HG03103 (cell line): ENCODE measurements around the gene BPIFB1.

Experiments used
- ATAC-seq: cut with Tn5 transposase; IDR thresholded peaks from one replicate; pipeline ENCODE4 v1.9.1; 2021; ENCODE audit warnings: low read depth; ENCODE audit not compliant: unreplicated experiment

Gene BPIFB1

DNA sequence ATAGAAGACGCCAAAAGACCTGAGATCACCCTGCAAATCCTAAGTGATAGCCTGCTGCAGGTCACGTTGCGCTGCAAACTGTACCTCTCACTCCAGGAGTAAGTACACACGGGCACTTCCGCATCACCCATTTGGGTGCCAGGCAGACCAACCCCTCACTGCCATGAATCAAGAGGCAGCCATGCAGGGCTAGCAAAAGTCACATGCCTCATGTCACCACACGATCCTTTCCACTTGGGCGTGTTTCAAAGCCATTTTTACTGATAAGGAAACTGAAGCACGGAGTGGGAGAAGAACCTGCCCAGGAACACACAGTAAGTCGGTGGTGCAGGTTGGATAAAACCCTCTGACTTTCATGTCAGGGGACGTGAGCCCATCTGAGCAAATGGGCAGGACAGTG lies 37.0 kb downstream of the BPIFB1 start:
- no peak for ATAC-seq

DNA sequence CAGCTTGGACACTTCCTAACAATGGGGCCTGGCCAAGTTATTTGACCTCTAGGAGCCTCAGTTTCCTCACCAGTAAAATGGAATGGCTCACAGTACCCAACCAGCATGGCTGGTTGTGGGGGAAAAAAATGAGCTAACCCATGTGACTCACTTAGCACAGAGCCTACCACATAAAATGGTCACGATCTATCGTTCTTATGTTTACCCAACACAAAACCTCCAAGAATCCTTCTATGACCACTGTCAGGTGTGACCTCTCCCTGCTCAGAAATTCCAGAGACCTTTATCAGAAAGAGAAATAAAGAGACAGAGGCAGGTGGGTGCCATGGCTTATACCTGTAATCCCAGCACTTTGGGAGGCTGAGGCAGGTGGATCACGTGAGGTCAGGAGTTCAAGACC lies 39.4 kb downstream of the BPIFB1 start:
- no peak for ATAC-seq

DNA sequence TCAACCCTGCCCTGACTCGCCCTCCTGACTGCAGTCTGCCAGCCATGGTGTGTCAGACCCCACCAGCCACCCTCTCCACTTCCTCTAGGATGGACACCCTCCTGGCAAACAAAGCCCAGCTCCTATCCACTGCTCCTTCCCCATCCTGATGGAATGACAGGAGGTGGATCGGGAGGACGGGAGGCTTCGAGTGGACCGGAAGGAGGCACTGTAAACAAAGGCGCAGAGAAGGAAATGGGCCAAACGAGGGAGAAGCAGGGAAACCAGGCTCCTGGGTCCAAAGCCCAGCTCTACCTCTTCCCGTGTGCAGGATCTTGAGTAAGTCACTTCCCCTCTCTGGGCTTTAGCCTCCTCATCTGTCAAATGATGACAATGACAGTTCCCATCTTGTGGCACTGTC lies 40.2 kb downstream of the BPIFB1 start:
- ATAC-seq = no peak

DNA sequence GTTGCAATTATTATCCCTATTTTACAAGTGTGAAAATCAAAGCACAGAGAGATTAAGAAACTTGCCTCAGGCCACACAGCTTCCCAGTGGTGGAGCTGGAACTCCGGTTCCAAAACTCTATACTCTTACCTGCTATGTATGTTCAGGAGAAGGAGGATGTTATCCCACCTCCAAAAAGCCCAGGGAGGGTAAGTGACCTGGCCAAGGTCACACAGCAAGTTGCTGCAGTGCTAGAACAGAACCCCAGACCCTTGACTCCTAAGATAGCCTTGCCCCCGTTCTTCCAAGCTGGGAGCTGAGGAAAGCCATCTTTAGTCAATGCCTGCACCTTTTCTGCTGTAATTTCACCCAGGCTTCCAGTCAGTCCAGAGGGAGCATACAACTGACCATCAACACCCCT lies 42.3 kb downstream of the BPIFB1 start:
- no peak for ATAC-seq

GRCh38 chr20:33328157-33329137 lies 45.4 kb downstream of the BPIFB1 start:
- ATAC-seq = no peak

DNA sequence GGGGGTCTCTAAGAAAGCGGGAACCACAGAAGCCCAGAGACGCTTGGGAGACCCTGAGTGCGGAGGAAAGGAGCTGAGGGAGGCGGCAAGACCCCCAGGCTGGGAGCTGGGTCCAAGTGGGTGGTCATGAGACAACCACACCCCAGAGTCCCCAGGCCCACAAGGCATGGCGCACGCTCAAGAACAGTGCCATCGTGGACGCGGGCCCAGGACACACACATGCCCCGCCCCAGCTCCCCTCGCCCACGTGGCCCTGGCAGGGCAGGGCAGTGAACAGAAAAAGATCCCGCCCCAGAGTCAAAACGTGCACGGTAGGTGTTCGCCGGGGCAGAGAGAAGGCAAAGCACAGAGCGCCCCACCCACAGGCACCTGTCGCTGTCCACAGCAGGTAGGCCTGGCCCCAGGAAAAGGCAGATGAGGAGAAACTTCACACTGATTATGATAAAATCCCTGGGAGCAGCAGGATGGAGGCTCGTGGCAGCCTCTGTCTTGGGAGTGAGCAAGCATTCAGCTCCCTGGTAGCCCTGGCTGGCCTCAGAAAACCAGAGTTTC lies 50.0 kb downstream of the BPIFB1 start:
- no peak for ATAC-seq

DNA sequence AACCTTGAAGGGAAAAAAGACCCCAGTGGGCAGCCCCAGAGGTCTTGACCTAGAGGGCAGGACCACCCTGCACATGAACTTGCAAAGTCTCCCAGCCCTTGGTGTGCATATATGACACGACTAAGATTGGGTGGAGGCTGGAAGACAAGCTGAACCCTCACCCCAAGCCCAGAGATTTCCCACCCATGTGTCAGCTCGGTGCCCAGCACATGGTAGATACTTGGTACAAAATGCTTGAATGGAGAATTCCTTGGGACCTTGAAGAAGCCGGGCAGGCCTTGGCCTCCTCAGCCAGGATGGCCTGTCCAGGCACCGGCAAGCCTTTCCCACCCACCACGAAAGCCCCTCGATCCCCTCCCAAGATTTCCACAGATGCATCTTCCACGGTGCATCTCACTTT lies 50.6 kb downstream of the BPIFB1 start:
- ATAC-seq = no peak

DNA sequence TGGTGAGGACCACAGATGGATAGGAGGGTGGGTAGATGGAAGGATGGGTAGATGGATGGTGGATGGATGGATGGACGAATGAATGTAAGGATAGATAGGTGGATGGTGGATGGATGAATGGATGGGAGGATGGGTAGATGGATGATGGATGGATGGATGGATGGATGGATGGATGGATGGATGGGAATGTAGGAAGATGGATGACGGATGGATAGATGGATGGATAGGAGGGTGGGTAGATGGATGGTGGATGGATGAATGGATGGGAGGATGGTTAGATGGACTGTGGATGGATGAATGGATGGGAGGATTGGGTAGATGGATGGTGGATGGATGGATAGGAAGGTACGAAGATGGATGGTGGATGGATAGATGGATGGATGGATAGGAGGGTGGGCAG lies 51.1 kb downstream of the BPIFB1 start:
- ATAC-seq = no peak

DNA sequence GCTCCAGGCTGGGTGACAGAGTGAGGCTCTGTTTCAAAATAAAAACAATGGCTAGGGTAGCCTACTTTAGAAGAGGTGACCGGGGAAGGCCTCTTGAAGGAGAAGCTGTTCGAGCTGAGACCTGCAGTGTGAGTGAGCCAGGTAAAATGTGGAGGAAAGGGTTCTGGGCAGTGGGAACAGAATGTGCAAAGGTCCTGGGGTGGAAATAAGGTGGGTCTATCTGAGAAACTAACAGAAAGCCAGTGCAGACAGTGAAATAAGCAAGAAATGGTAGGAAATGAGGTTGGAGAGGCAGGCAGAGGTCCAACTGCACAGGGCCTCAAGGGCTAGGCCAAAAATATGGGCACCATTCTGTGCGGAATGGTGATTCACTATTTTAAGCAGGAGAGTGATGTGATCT lies 53.4 kb downstream of the BPIFB1 start:
- ATAC-seq = no peak

- ATAC-seq = no peak
Measured at GRCh38 chr20:33337119-33337518, 54.1 kb downstream of the BPIFB1 start.

DNA sequence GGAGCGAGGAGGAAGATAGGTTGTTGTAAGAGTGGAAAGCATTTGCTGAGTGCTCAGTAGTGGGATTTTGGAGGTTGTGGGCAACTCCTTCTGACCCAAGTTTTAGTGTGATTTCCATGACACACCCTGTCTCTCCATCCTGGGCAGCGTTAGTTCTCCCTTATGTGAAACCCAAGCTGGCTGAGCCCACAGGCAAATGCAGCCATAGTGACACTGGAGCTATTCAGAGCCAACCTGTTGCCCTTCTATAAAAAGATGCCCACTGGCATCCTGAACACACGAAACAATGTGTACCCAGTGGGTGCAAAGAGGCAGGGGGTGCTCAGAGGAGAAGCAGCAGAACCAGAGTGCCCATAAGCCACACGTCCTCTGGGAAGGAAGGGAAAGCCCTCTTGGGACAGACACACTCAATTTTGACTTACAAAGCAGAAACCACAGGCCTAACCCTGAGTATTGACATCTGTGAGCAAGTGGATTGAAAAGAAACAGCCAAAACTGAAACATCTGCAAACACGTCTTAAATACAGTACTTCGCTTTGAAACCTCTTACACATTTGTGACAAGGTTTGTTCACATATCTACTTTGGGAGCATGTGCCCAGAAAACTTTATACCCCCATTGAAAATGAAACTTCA lies 54.6 kb downstream of the BPIFB1 start:
- no peak for ATAC-seq

GRCh38 chr20:33338467-33339258 lies 55.6 kb downstream of the BPIFB1 start:
- no peak for ATAC-seq

- no peak for ATAC-seq
Measured at GRCh38 chr20:33339515-33340058, 56.6 kb downstream of the BPIFB1 start.

GRCh38 chr20:33343521-33343920 lies 60.5 kb downstream of the BPIFB1 start:
- ATAC-seq = no peak

GRCh38 chr20:33345342-33345741 lies 62.3 kb downstream of the BPIFB1 start:
- no peak for ATAC-seq

GRCh38 chr20:33348136-33348937 lies 65.3 kb downstream of the BPIFB1 start:
- ATAC-seq = no peak

DNA sequence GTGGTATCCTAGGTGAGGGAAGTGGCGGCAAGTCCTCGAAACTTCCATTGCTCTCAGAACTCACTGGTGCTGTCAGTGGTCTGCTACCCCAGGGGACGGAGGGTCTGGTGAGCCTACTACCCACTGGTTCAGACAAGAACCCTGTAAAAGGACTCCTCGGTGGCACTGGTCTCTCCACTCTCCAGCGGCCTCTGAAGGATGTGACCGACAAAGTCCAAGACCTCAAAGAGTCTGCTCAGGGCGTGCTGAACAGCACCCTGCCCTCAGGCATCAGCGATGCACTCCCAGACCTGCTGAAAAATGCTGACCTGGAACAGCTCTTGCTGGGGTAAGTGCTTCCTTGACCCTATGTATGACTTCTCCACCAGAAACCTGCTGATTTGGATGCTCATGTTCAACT lies 66.5 kb downstream of the BPIFB1 start:
- no peak for ATAC-seq

GRCh38 chr20:33351696-33352095 lies 68.7 kb downstream of the BPIFB1 start:
- no peak for ATAC-seq

- no peak for ATAC-seq
Measured at GRCh38 chr20:33352258-33353012, 69.4 kb downstream of the BPIFB1 start.
